ENCODE data around the gene KCNMA1. TPM values are rescaled to one million over a fixed set of nuclear protein-coding genes. Genes with fewer than 3 reads are reported as not detected.

The KCNMA1 gene
- total RNA-seq, 1 donor from 2014 or later: 41.3 TPM

DNA sequence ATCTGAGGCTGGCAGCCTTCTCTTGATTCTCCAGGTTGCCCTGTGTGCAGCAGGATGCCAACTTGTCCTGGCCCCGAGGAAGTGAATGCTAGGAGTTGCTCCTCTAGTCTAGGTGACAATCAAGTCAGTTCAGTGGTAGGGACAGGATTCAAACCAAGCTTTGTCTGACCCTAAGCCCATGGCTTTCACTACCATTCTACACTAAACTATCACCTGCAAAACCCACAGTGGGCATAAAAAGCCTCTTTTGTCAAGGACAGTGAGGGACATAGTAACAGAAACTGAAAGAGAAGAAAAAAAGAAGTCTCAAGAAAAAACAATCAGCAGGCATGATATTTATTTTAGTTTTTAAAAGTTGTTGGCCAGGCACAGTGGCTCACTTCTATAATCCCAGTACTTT, 33.5 kb downstream of the KCNMA1 start:
- Histone ChIP-seq H3K9me3 (no peaks in the 10 kb centered on the region), H3K4me3 (no peak overlapping the region), H3K36me3 (no peaks in the 10 kb centered on the region), H3K27me3 (ENCODE audit: low read depth) (no peaks in the 10 kb centered on the region), H3K27ac (peak overlapping the region; percentile 24), H3K4me1 (peaks cover 20% of the 10 kb centered on the region)
- intact Hi-C loops (cut with DNase I): no loop called here
- ATAC-seq (no peak), DNase-seq (no peak)
- TF ChIP-seq, protein P1, sequence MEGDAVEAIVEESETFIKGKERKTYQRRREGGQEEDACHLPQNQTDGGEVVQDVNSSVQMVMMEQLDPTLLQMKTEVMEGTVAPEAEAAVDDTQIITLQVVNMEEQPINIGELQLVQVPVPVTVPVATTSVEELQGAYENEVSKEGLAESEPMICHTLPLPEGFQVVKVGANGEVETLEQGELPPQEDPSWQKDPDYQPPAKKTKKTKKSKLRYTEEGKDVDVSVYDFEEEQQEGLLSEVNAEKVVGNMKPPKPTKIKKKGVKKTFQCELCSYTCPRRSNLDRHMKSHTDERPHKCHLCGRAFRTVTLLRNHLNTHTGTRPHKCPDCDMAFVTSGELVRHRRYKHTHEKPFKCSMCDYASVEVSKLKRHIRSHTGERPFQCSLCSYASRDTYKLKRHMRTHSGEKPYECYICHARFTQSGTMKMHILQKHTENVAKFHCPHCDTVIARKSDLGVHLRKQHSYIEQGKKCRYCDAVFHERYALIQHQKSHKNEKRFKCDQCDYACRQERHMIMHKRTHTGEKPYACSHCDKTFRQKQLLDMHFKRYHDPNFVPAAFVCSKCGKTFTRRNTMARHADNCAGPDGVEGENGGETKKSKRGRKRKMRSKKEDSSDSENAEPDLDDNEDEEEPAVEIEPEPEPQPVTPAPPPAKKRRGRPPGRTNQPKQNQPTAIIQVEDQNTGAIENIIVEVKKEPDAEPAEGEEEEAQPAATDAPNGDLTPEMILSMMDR (IDR thresholded peaks at IDR 0.05): no peak

DNA sequence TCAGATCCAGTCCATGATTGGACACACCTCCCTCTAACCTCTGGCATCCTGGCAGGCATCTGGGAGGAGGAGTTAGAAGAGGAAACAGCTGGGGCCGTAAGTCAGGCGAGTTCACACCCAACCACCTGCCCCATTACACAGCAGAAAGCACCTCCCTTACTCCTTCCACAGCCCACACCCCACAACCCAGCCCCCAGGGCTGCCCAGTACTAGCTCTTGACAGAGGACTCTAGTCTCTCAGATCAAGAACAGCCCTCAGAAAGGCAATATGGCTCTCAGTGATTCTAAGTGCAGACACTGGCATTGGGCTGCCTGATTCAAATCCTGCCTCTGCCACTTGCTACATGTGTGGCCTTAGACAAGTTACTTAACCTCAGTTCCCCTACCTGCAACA, 34.1 kb downstream of the KCNMA1 start:
- TF ChIP-seq, protein P1 (IDR thresholded peaks at IDR 0.05): no peak
- no peak overlapping the region for H3K4me3 ChIP-seq
- peaks cover 20% of the 10 kb centered on the region for H3K4me1 ChIP-seq
- no peaks in the 10 kb centered on the region for H3K36me3 ChIP-seq
- ATAC-seq (peak in 1 of 2 donors; percentile 56), DNase-seq (peak; percentile 56)
- intact Hi-C loops (cut with DNase I): no loop called here
- H3K27me3 ChIP-seq (ENCODE audit: low read depth): no peaks in the 10 kb centered on the region
- H3K9me3 ChIP-seq: no peaks in the 10 kb centered on the region
- H3K27ac ChIP-seq: peak overlapping the region; percentile 24

DNA sequence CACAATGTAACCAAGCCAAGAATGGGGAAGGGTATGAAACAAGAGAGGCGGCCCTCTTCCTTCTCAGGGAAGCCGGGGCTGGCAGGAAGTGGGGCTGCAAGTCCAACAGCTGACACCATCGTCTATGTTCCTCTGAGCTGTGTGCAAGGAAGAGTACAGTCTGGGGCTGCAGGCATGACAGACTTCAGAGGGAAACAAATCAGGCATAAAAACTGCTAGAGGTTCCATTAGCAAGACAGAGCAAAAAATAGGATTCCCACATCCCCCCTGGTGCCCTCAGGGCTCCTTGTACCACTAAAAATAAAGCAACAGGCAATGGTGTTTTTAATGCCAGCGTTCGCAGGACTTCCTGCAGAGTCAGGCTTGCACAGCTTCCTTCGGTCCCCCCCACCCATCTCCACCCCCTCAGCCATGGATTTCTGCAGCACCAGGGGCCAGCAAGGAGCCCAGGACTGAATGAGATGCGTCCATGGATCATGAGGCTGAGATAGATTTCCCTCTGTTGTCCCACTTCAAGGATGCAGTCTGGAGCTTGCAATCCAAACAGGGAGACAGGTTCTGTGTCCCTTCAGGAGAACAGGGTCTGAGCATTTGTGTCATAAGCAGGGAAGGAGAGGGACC, 34.6 kb downstream of the KCNMA1 start:
- no peak overlapping the region for H3K4me3 ChIP-seq
- H3K27ac ChIP-seq: no peak overlapping the region
- DNase-seq (no peak), ATAC-seq (peak in 1 of 2 donors; percentile 42)
- H3K9me3 ChIP-seq: no peaks in the 10 kb centered on the region
- intact Hi-C loops (cut with DNase I): no loop called here
- H3K27me3 ChIP-seq (ENCODE audit: low read depth): no peaks in the 10 kb centered on the region
- TF ChIP-seq, protein P1 (IDR thresholded peaks at IDR 0.05): no peak
- H3K36me3 ChIP-seq: no peaks in the 10 kb centered on the region
- H3K4me1 ChIP-seq: peaks cover 20% of the 10 kb centered on the region

DNA sequence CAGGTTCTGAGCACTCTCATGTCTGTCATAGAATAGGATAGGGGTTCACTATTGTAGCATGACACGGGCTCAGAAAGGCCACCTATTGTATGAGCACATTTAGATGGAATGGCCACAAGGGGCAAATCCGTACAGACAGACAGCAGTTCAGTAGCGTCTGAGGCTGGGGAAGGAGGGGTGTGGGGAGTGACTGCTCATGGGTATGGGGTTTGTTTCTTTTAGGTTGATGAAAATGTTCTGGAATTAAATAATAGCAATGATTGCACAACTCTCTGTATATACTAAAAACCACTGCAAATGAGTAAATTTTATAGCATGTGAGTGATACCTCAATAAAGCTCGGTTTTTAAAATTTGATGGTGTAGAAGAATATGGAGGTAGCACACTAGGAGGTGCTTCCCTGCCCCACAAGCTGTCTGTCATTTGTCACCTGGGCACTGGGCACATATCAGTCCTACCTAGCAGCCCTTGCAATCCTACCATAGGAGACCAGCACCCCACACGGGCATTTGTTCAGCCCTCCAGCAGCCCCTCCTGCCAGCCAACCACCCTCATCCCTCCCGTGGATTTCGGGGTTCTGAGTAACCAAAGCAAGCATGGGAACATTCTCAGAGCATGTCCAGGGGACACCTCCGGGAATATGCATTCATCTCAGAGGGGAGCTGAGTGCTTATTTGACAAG, 35.2 kb downstream of the KCNMA1 start:
- Histone ChIP-seq H3K9me3 (no peaks in the 10 kb centered on the region), H3K36me3 (no peaks in the 10 kb centered on the region), H3K4me3 (no peak overlapping the region), H3K4me1 (peaks cover 20% of the 10 kb centered on the region), H3K27ac (no peak overlapping the region), H3K27me3 (ENCODE audit: low read depth) (no peaks in the 10 kb centered on the region)
- intact Hi-C loops (cut with DNase I): no loop called here
- TF ChIP-seq, protein P1 (IDR thresholded peaks at IDR 0.05): no peak
- ATAC-seq: no peak
- no peak for DNase-seq

DNA sequence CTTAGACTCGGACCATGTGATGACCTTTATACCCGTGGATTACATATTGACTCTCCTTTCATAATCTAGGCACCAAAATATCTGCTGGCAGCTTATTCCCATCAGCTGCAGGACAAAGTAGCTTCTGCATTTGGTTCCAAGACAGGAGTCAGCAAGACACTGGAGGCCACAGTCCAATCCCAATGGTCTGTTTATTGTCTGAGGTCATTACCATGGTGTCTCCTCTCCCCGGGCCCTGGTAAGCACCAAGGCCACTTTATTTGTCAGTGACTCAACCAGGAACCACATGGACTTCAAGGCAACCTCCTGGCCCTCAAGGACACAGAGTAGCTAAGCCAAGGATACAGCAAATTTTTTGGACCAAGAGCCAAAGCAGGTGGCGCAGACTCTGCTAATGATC, 36.1 kb downstream of the KCNMA1 start:
- Histone ChIP-seq H3K36me3 (no peaks in the 10 kb centered on the region), H3K4me3 (no peak overlapping the region), H3K9me3 (no peaks in the 10 kb centered on the region), H3K27me3 (ENCODE audit: low read depth) (no peaks in the 10 kb centered on the region), H3K27ac (no peak overlapping the region), H3K4me1 (peaks cover 20% of the 10 kb centered on the region)
- ATAC-seq (no peak), DNase-seq (no peak)
- TF ChIP-seq, protein P1 (IDR thresholded peaks at IDR 0.05): no peak
- intact Hi-C loops (cut with DNase I): no loop called here
